ENCODE data around the gene STX5.
A peak's percentile ranks its signal among the peaks of the same experiment; 100 is the strongest.
"Not testable (repeated sequence)": the region's sequence is repeated elsewhere in the genome, so short reads cannot be mapped to it uniquely, and the experiment has no call there.

STX5 gene

GRCh38 chr11:62844154-62844553 lies 12.3 kb upstream of the STX5 start:
- TF ChIP-seq CTCF (conservative IDR thresholded peaks at IDR 0.05; ENCODE audit: low read depth, low read length) = no peak
- H3K4me3 ChIP-seq (ENCODE audit: low read depth, low read length) = no peak overlapping the region
- no peak for DNase-seq (ENCODE audit: low read depth)

GRCh38 chr11:62843466-62843865 lies 11.6 kb upstream of the STX5 start:
- no peak for DNase-seq (ENCODE audit: low read depth)
- no peak overlapping the region for H3K4me3 ChIP-seq (ENCODE audit: low read depth, low read length)
- TF ChIP-seq CTCF (conservative IDR thresholded peaks at IDR 0.05; ENCODE audit: low read depth, low read length) = no peak

GRCh38 chr11:62842891-62843290 lies 11.0 kb upstream of the STX5 start:
- H3K4me3 ChIP-seq (ENCODE audit: low read depth, low read length); DNase-seq (ENCODE audit: low read depth): not testable (repeated sequence)

- DNase-seq (ENCODE audit: low read depth) = peak; percentile 29
- peak overlapping the region; percentile 57 for H3K4me3 ChIP-seq (ENCODE audit: low read depth, low read length)
- TF ChIP-seq CTCF (conservative IDR thresholded peaks at IDR 0.05; ENCODE audit: low read depth, low read length) = no peak
These were observed 10.4 kb upstream of the STX5 start for GRCh38 chr11:62842171-62842741.

GRCh38 chr11:62841361-62842170 lies 9.7 kb upstream of the STX5 start:
- TF ChIP-seq CTCF (conservative IDR thresholded peaks at IDR 0.05; ENCODE audit: low read depth, low read length) = no peak
- peak overlapping the region; percentile 57 for H3K4me3 ChIP-seq (ENCODE audit: low read depth, low read length)
- peak; percentile 100 for DNase-seq (ENCODE audit: low read depth)

GRCh38 chr11:62840721-62841360 lies 9.0 kb upstream of the STX5 start:
- H3K4me3 ChIP-seq (ENCODE audit: low read depth, low read length) = peak overlapping the region; percentile 40
- peak; percentile 87 for DNase-seq (ENCODE audit: low read depth)

GRCh38 chr11:62839050-62839945 lies 7.4 kb upstream of the STX5 start, which contains the start of gene WDR74:
TSS of gene WDR74 (minus strand) at chr11:62839590. CDS start at chr11:62839570, 20 bp downstream.
- H3K4me3 ChIP-seq (ENCODE audit: low read depth, low read length) = peak within 1 kb of the TSS; percentile 92
- DNase-seq (ENCODE audit: low read depth) = peak; percentile 95
- TF ChIP-seq CTCF (conservative IDR thresholded peaks at IDR 0.05; ENCODE audit: low read depth, low read length) = no peak
